ENCODE results near the gene HECW1.

HECW1 gene

DNA sequence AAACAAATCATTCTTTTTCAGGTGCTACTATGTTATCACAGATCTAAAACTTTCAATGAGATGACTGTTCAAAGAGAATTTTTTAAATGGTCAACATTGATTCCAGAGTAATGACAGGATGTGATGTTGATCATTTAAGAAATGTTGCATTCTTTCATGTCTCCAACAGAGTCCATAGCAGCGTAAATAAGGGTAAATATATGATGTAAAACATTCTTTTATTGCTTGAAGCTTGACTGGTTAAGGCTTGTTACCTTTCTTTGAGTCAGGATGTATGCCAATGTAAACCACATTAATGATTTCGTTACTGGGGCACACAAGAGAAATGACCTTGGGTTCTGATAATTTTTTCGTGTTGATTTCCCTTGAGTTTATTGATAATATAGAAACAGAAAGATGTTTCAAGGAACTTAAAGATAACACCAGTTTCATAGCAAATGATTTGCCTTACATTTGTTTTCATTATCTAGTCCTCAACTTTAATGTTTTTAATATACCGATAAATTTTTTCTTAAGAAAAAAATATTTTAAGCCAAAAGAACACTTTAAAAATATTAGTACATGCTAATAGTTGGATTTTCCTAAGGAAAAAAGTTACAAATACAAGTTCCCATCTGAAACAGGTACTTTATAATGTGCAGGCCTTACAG lies 473.9 kb downstream of the HECW1 start:
- no peak for DNase-seq
- TF ChIP-seq, protein P1, sequence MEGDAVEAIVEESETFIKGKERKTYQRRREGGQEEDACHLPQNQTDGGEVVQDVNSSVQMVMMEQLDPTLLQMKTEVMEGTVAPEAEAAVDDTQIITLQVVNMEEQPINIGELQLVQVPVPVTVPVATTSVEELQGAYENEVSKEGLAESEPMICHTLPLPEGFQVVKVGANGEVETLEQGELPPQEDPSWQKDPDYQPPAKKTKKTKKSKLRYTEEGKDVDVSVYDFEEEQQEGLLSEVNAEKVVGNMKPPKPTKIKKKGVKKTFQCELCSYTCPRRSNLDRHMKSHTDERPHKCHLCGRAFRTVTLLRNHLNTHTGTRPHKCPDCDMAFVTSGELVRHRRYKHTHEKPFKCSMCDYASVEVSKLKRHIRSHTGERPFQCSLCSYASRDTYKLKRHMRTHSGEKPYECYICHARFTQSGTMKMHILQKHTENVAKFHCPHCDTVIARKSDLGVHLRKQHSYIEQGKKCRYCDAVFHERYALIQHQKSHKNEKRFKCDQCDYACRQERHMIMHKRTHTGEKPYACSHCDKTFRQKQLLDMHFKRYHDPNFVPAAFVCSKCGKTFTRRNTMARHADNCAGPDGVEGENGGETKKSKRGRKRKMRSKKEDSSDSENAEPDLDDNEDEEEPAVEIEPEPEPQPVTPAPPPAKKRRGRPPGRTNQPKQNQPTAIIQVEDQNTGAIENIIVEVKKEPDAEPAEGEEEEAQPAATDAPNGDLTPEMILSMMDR (IDR thresholded peaks at IDR 0.05; ENCODE audit: low read depth, low read length): no peak

DNA sequence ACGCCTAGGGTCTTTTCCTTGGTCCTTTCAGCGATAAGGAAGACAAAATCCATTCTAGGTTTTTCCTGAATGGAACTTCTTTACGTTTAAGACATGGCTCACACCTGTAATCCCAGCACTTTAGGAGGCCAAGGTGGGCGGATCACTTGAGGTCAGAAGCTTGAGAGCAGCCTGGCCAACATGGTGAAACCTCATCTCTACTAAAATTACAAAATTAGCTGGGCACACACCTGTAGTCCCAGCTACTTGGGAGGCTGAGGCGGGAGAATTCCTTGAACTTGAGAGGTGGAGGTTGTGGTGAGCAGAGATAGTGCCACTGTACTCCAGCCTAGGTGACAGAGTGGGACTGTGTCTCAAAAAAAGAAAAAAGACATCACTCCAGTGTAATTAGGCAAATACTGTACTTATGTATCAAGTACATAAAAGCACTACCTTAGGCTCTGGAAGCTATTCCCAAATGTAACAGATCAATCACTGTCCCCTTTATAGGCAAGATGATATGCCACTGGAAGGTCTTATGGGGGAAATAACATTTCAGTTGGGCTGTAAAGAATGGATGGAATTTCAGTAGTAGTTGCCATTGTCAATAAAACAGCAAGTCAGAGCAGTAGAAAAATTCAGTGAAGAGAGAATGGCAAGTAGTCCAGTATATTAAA lies 476.2 kb downstream of the HECW1 start:
- TF ChIP-seq, protein P1 (IDR thresholded peaks at IDR 0.05; ENCODE audit: low read depth, low read length): no peak

More for the DNA sequence above, 473.9 kb downstream of the HECW1 start:
- no peaks in the 10 kb centered on the region for H3K9me3 ChIP-seq (ENCODE audit: severe bottlenecking)
- H3K27me3 ChIP-seq (ENCODE audit: insufficient read depth, low read depth, severe bottlenecking): peaks cover 3% of the 10 kb centered on the region
- H3K27ac ChIP-seq: no peak overlapping the region
- H3K4me3 ChIP-seq (ENCODE audit: low read depth, low read length): no peak overlapping the region
- H3K36me3 ChIP-seq: 0 out of 2 replicates have a peak, but pooled peaks cover 3% of the 10 kb centered on the region

DNA sequence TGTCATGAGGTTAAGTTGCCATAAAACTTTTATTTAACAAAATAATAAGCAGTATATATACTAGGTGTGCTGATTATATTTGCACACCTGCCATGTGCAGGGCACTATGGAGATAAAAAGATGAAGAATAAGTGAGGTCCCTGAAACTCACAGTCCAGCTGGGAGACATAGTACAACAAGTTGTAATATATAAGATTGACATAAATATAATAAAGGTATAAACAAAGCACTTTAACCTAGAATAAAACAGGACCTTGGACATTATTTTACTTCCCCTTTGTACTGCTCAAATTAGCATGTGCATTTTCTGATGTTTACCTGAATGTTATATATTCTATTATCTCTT lies 476.7 kb downstream of the HECW1 start:
- DNase-seq: no peak
- Histone ChIP-seq H3K4me3 (ENCODE audit: low read depth, low read length) (no peak overlapping the region), H3K27ac (no peak overlapping the region), H3K36me3 (no peaks in the 10 kb centered on the region), H3K27me3 (ENCODE audit: insufficient read depth, low read depth, severe bottlenecking) (peaks cover 3% of the 10 kb centered on the region), H3K9me3 (ENCODE audit: severe bottlenecking) (no peaks in the 10 kb centered on the region)
- TF ChIP-seq, protein P1 (IDR thresholded peaks at IDR 0.05; ENCODE audit: low read depth, low read length): no peak

More for the DNA sequence above, 476.2 kb downstream of the HECW1 start:
- Histone ChIP-seq H3K4me3 (ENCODE audit: low read depth, low read length) (no peak overlapping the region), H3K36me3 (no peaks in the 10 kb centered on the region), H3K27ac (no peak overlapping the region), H3K9me3 (ENCODE audit: severe bottlenecking) (no peaks in the 10 kb centered on the region), H3K27me3 (ENCODE audit: insufficient read depth, low read depth, severe bottlenecking) (peaks cover 3% of the 10 kb centered on the region)
- no peak for DNase-seq

GRCh38 chr7:43589728-43590127 lies 477.3 kb downstream of the HECW1 start:
- Histone ChIP-seq H3K9me3 (ENCODE audit: severe bottlenecking) (no peaks in the 10 kb centered on the region), H3K27ac (no peak overlapping the region), H3K36me3 (no peaks in the 10 kb centered on the region), H3K27me3 (ENCODE audit: insufficient read depth, low read depth, severe bottlenecking) (no peaks in the 10 kb centered on the region), H3K4me3 (ENCODE audit: low read depth, low read length) (no peak overlapping the region)
- DNase-seq: no peak
- TF ChIP-seq, protein P1 (IDR thresholded peaks at IDR 0.05; ENCODE audit: low read depth, low read length): no peak

GRCh38 chr7:43590862-43591557 lies 478.6 kb downstream of the HECW1 start:
- Histone ChIP-seq H3K27ac (no peak overlapping the region), H3K9me3 (ENCODE audit: severe bottlenecking) (no peaks in the 10 kb centered on the region), H3K36me3 (no peaks in the 10 kb centered on the region), H3K4me3 (ENCODE audit: low read depth, low read length) (no peak overlapping the region), H3K27me3 (ENCODE audit: insufficient read depth, low read depth, severe bottlenecking) (no peaks in the 10 kb centered on the region)
- TF ChIP-seq, protein P1 (IDR thresholded peaks at IDR 0.05; ENCODE audit: low read depth, low read length): no peak
- no peak for DNase-seq
